Activated CD4-positive, alpha-beta T cell treated with anti-CD3 and anti-CD28 coated beads for 36 hours (primary cell): ENCODE results near the gene ZBTB24. TPM values are rescaled to one million over a fixed set of nuclear protein-coding genes. Genes with fewer than 3 reads are reported as not detected.
A peak's percentile ranks its signal among the peaks of the same experiment; 100 is the strongest.

Experiments used
- ATAC-seq: fragments of 200-7000 bp; cut with Tn5 transposase; one replicate; pipeline ENCODE4 v1.10.0; 2021; ENCODE audit warnings: mild to moderate bottlenecking, moderate library complexity
- CTCF ChIA-PET: fragments of 350-600 bp; sonication (Branson Sonifier 250); formaldehyde crosslinking; loops from one replicate; lab custom pipeline; 2021; ENCODE audit warnings: antibody characterized with exemption; lab: Charles Lee
- POLR2A ChIA-PET: fragments of 350-600 bp; sonication (Branson Sonifier 250); formaldehyde crosslinking; loops from one replicate; lab custom pipeline; 2021; ENCODE audit warnings: antibody characterized with exemption, inconsistent platforms; lab: Charles Lee
- DNase-seq: peaks from one replicate; pipeline ENCODE4 v3.0.0-alpha.2; 2020
- H3K27ac Mint-ChIP-seq: one replicate; pipeline ENCODE4 v1.8.0; 2021; ENCODE audit warnings: mixed read lengths
- H3K27me3 Mint-ChIP-seq: one replicate; pipeline ENCODE4 v1.8.0; 2021; ENCODE audit warnings: mixed read lengths
- H3K36me3 Mint-ChIP-seq: one replicate; pipeline ENCODE4 v1.8.0; 2021; ENCODE audit warnings: low read depth, mixed read lengths
- H3K4me1 Mint-ChIP-seq: one replicate; pipeline ENCODE4 v1.8.0; 2021; ENCODE audit warnings: mixed read lengths
- H3K4me3 Mint-ChIP-seq: one replicate; pipeline ENCODE4 v1.8.0; 2021; ENCODE audit warnings: mild to moderate bottlenecking, moderate library complexity, mixed read lengths
- H3K9me3 Mint-ChIP-seq: one replicate; pipeline ENCODE4 v1.8.0; 2021; ENCODE audit warnings: low read depth, mixed read lengths
- intact Hi-C, 2 experiments: fragments of 100-400 bp; cut with DNase I in 1 of 2; cut with micrococcal nuclease in 1 of 2; formaldehyde crosslinking; loops; one replicate each; pipeline versions ENCODE4 v1.14.2 to v1.15.1; 2022 to 2024; cut with DNase I, micrococcal nuclease
- total RNA-seq, 2 experiments: library from RNA; stranded (reverse); gene quantifications; one replicate each; pipeline ENCODE4 v1.2.3, GENCODE V29; 2021

The ZBTB24 gene
- total RNA-seq, 2 experiments from 2014 or later = 12.0 to 14.7 TPM

DNA sequence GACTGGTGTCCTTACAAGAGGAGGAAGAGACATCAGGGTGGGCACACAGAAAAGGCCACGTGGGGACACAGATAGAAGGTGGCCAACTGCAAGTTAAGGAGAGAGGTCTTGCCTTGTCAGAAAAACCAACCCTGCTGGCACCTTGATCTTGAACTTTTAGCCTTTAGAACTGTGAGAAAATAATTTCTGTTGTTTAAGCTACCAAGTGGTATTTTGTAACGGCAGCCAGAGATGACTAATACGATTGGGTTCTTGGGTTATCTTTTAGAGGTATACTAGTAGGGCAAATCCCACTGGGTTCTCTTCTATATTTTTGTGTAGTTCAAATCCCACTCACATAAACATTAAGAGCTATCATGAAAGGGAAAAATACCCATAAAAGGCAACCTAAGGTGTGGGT, 31.9 kb upstream of the ZBTB24 start:
- H3K9me3 Mint-ChIP-seq = no peaks in the 10 kb centered on the region
- POLR2A ChIA-PET = interaction anchor here (1.4 kb wide), 1 partner anchor 35 kb away, joined by 4 read pairs; no protein-coding TSS in a partner anchor
- peaks cover 31% of the 10 kb centered on the region for H3K4me1 Mint-ChIP-seq
- no peaks in the 10 kb centered on the region for H3K27me3 Mint-ChIP-seq
- intact Hi-C loops = loop anchor here in 1 of 2 experiments (10.0 kb wide), 1 partner anchor 670 kb away; the partner anchor contains the start of gene CDC40
- H3K4me3 Mint-ChIP-seq = no peak overlapping the region
- H3K27ac Mint-ChIP-seq = no peak overlapping the region
- H3K36me3 Mint-ChIP-seq = no peaks in the 10 kb centered on the region
- ATAC-seq = peak; percentile 15
- DNase-seq = no peak
- CTCF ChIA-PET = interaction anchor here (1.0 to 1.2 kb wide), 2 partner anchors 14 to 524 kb away, joined by 3 read pairs; no protein-coding TSS in a partner anchor

DNA sequence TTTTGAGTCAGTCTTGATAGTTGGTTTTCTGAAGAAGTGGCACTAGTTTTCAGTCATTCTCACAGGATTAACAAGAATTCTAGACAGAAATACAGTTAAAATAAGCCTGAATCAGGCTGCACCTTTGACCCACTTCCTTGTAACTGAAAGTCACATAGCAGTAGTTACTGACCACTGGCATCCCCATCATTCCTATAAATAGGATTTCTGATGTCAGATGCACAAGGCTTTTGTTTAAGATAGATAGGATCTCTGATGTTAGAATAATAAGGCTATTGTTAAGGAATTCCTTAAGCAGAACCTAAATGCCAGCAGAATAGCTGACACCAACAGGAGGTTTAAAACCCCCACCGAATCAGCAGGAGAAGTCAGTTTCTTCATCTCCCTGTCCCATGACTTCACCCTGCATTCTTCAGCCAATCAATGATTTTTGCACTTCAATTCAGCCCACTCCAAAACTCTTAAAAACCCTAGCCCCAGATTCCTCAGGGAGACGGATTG, 30.6 kb upstream of the ZBTB24 start:
- Mint-ChIP-seq H3K36me3 (no peaks in the 10 kb centered on the region), H3K4me3 (no peak overlapping the region), H3K27ac (no peak overlapping the region), H3K4me1 (peaks cover 31% of the 10 kb centered on the region), H3K27me3 (no peaks in the 10 kb centered on the region), H3K9me3 (no peaks in the 10 kb centered on the region)
- no peak for DNase-seq
- POLR2A ChIA-PET = no interaction called here
- CTCF ChIA-PET = no interaction called here
- ATAC-seq = no peak
- intact Hi-C loops = loop anchor here in 1 of 2 experiments (10.0 kb wide), 1 partner anchor 671 kb away; the partner anchor contains the start of gene CDC40

DNA sequence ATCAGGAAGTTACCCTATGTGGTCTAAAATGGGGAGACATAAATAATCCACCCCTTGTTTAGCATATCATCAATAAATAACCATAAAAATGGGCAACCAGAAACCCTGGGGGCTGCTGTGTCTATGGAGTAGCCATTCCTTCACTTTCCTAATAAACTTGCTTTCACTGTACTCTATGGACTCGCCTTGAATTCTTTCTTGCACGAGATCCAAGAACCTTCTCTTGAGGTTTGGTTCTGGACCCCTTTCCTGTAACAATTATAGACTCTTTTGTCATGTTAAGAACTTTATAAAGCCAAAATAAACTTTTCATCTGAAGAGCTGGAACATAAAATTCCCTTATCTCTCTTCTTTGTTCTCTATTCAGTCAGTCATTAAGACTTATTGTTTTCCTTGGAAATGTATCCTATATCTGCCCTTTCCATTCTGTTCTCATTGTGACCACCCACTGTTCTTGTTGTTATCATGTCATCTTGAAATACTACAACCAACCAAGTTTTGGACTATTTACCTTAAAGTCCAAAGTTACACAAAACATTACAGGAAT, 29.3 kb upstream of the ZBTB24 start:
- intact Hi-C loops = loop anchor here in 1 of 2 experiments (10.0 kb wide), 1 partner anchor 672 kb away; the partner anchor contains the start of gene CDC40
- H3K27me3 Mint-ChIP-seq = no peaks in the 10 kb centered on the region
- peaks cover 31% of the 10 kb centered on the region for H3K4me1 Mint-ChIP-seq
- ChIA-PET CTCF (no interaction called here), POLR2A (no interaction called here)
- H3K9me3 Mint-ChIP-seq = no peaks in the 10 kb centered on the region
- H3K36me3 Mint-ChIP-seq = no peaks in the 10 kb centered on the region
- ATAC-seq (no peak), DNase-seq (no peak)
- H3K4me3 Mint-ChIP-seq = no peak overlapping the region
- H3K27ac Mint-ChIP-seq = no peak overlapping the region

DNA sequence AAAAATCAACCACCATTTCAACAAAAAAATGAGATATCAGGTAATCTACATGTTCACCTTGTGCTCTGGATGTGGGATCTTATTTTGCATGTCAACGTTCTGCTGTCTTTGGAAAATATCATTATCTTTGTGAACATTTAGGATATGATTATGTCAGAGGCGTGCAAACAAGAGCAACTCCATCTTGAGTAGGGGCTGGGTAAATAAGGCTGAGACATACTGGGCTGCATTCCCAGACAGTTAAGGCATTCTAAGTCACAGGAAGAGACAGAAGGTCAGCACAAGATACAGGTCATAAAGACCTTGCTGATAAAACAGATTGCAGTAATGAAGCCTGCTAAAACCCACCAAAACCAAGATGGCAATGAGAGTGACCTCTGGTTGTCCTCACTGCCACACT, 28.8 kb upstream of the ZBTB24 start:
- Mint-ChIP-seq H3K4me3 (no peak overlapping the region), H3K27me3 (no peaks in the 10 kb centered on the region), H3K27ac (no peak overlapping the region), H3K9me3 (no peaks in the 10 kb centered on the region), H3K36me3 (no peaks in the 10 kb centered on the region), H3K4me1 (peaks cover 25% of the 10 kb centered on the region)
- DNase-seq (no peak), ATAC-seq (no peak)
- ChIA-PET CTCF (interaction anchor here (0.6 to 0.9 kb wide), 2 partner anchors 58 to 956 kb away, joined by 3 read pairs; no protein-coding TSS in a partner anchor), POLR2A (interaction anchor here (0.7 kb wide), 1 partner anchor 529 kb away, joined by 3 read pairs; no protein-coding TSS in a partner anchor)
- intact Hi-C loops = loop anchor here in 1 of 2 experiments (10.0 kb wide), 1 partner anchor 673 kb away; the partner anchor contains the start of gene CDC40

DNA sequence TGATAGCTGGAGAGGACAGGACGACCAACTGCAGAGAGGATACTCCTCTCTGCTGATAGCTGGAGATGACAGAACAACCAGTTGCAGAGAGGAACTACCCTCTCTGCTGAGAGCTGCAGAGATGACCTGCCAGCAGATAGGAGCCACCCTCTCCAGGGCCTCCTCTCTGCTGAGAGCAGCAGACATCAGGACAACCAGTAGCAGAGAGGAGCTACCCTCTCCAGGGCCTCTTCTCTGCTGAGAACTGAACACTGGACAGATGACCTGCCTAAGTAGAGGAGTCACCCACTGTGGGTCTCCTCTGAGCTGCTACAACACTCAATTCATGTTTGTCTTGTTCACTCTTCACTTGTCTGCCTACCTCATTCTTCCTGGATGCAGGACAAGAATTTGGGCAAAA, 27.3 kb upstream of the ZBTB24 start:
- Mint-ChIP-seq H3K9me3 (no peaks in the 10 kb centered on the region), H3K4me1 (peaks cover 11% of the 10 kb centered on the region), H3K27me3 (no peaks in the 10 kb centered on the region), H3K36me3 (no peaks in the 10 kb centered on the region), H3K27ac (no peak overlapping the region), H3K4me3 (no peak overlapping the region)
- ATAC-seq (no peak), DNase-seq (no peak)
- ChIA-PET POLR2A (no interaction called here), CTCF (interaction anchor here (0.9 to 1.0 kb wide), 2 partner anchors 8 to 10 kb away, joined by 3 read pairs; no protein-coding TSS in a partner anchor)
- intact Hi-C loops = loop anchor here in 1 of 2 experiments (10.0 kb wide), 1 partner anchor 674 kb away; the partner anchor contains the start of gene CDC40

DNA sequence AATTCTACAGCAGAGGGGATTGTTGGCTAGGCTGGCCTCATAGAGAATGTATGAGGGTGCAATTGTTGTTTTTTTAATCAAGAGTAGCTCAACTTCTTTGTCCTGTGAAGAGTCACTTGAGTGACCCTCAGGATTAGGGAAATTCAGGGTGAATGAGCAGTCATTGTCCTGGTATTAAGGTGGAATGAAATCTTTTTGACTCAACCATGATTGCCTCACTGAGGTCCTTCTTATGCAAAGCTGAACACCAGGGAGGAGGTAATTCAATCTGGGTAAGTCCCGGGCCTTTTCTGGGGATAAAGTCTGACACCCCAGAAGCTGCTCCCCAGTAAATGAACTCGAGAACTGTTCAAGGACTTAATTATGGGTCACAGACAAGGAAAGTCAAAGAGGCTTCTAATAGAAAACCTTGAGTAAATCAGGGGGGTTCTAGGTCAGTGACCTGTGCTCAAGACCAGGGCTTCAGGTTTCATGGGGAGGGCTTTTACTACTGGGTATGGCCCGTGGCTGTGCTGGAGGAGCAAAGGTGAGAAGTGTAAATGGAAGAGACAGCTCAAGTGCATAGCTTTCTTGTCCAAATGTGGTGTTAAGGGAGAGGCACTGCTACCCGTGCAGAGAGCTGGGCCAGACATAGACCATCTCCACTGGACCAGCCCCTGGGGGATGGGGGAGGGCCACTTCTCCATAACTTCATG, 25.3 kb upstream of the ZBTB24 start:
- ChIA-PET POLR2A (no interaction called here), CTCF (interaction anchor here (0.6 to 1.5 kb wide), 5 partner anchors 9 to 531 kb away, joined by 3 read pairs; no protein-coding TSS in a partner anchor)
- ATAC-seq (no peak), DNase-seq (no peak)
- H3K27me3 Mint-ChIP-seq = no peaks in the 10 kb centered on the region
- no peaks in the 10 kb centered on the region for H3K9me3 Mint-ChIP-seq
- H3K36me3 Mint-ChIP-seq = no peaks in the 10 kb centered on the region
- H3K4me1 Mint-ChIP-seq = no peaks in the 10 kb centered on the region
- intact Hi-C loops = no loop called here
- no peak overlapping the region for H3K4me3 Mint-ChIP-seq
- no peak overlapping the region for H3K27ac Mint-ChIP-seq

DNA sequence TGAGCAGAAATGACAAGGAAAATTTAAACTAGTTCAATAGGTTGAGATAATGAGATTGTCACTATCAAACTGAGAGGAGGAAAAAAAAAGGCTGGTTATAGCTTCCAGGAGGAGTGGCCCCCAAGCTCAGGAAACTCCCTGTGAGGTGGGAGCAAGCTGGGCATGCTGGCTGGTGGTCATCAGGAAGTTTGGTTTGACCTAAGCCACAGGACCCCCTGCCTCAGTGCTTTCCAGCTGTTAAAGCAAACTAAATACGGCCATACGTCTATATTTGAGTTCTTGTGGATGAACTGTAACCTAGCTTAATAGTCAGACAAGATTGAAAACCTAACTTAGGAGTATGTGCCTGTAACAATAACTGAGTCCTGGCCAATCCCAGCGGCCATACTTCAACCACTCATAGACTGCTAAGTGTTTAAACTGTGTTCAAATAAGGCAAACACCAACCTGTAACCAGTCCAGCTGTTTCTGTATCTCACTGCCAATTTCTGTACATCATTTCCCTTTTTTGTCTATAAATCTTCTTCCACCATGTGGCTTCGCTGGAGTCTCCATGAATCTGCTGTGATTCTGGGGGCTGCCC, 24.6 kb upstream of the ZBTB24 start:
- H3K36me3 Mint-ChIP-seq = no peaks in the 10 kb centered on the region
- H3K4me3 Mint-ChIP-seq = no peak overlapping the region
- DNase-seq (no peak), ATAC-seq (no peak)
- H3K27ac Mint-ChIP-seq = no peak overlapping the region
- ChIA-PET POLR2A (no interaction called here), CTCF (interaction anchor here (0.6 to 1.6 kb wide), 6 partner anchors 12 to 884 kb away, joined by 3 to 5 read pairs (median 3); no protein-coding TSS in a partner anchor)
- H3K27me3 Mint-ChIP-seq = no peaks in the 10 kb centered on the region
- intact Hi-C loops = no loop called here
- no peaks in the 10 kb centered on the region for H3K4me1 Mint-ChIP-seq
- no peaks in the 10 kb centered on the region for H3K9me3 Mint-ChIP-seq

DNA sequence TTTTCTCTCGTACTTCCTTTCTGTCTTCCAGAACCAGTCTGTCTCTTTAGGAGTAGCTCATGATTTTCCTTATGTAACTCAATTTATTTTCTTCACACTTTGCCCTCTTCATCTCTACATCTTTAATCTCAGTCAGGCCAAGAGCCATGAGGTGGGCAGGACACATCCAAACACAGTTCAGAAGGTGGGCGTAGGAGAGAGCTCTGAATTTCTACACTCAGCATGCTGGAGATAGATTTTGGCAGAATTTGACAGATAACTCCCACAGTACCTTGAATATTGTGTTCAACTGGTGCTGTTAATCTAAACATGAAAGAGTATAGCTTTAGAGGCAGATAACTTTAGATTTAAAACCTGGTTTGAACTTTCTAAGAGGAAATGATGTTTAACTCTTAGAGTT, 23.8 kb upstream of the ZBTB24 start:
- ChIA-PET POLR2A (no interaction called here), CTCF (interaction anchor here (0.6 to 1.6 kb wide), 5 partner anchors 14 to 885 kb away, joined by 3 to 5 read pairs (median 3); no protein-coding TSS in a partner anchor)
- no peak for ATAC-seq
- no peaks in the 10 kb centered on the region for H3K4me1 Mint-ChIP-seq
- H3K4me3 Mint-ChIP-seq = no peak overlapping the region
- intact Hi-C loops = no loop called here
- H3K9me3 Mint-ChIP-seq = no peaks in the 10 kb centered on the region
- H3K27ac Mint-ChIP-seq = no peak overlapping the region
- no peaks in the 10 kb centered on the region for H3K36me3 Mint-ChIP-seq
- peaks cover 3% of the 10 kb centered on the region for H3K27me3 Mint-ChIP-seq
- no peak for DNase-seq

DNA sequence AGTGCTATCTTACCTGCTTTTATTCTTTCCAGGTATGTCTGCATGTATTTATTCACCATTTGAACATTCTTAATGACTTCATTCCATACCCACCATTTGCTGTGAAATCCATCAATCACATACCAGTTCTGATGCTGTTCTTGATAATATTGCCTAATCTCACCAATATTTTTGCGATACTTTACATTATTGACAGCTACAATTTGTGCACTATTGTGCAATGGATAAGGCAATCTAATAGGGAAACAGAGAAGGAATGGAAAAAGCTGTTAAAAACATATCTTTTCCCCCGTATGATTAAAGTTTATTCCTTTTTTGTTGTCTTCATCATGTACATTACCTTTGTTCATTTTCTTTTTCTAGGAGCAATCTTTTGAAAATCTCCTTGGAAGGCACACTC, 23.3 kb upstream of the ZBTB24 start:
- ChIA-PET CTCF (interaction anchor here (0.7 to 1.6 kb wide), 2 partner anchors 20 to 196 kb away, joined by 3 to 5 read pairs; no protein-coding TSS in a partner anchor), POLR2A (no interaction called here)
- intact Hi-C loops = no loop called here
- Mint-ChIP-seq H3K27ac (no peak overlapping the region), H3K36me3 (no peaks in the 10 kb centered on the region), H3K27me3 (peaks cover 3% of the 10 kb centered on the region), H3K9me3 (no peaks in the 10 kb centered on the region), H3K4me1 (no peaks in the 10 kb centered on the region), H3K4me3 (no peak overlapping the region)
- DNase-seq = no peak
- no peak for ATAC-seq

DNA sequence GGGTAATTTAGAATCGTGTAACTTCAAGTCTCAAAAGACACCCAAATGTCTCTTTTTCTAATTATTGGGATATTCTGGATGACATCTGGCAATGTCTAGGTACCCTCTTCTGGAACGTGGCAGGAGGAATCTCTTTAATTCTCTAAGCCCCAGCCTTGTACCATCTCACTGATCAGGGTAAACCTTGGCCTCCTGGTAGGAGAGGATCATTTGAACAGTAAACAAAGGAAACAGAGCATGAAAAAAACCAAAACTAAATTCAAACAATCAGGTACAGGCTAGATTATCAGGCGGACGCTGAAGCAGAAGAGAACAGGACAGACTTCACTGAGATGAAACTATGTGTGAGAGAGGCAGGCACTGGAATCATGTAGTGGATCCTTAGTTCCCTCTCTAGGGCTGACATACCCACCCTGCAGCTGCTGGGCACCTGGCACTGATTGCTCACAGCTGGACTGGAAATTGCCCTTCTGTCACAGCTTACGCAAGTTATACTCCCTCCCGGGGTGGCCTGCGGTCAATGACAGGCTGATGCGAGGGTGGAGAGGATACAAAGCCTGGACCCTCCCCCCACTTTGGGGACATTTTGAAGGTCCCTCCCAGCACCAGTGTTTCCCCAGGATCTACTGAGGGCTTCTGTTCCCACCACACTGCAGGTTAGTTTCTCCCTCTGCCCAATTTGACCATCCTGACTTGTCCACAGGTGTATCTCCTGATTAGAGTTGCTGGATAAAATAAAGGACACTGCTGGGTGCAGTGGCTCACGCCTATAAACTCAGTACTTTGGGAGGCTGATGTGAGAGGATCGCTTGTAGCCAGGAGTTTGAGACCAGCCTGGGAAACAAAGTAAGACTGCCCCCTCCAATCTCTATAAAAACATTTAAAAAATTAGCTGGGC, 20.6 kb upstream of the ZBTB24 start:
- intact Hi-C loops = no loop called here
- ChIA-PET POLR2A (no interaction called here), CTCF (interaction anchor here (0.6 kb wide), 1 partner anchor 59 kb away, joined by 3 read pairs; no protein-coding TSS in a partner anchor)
- no peaks in the 10 kb centered on the region for H3K4me1 Mint-ChIP-seq
- peaks cover 3% of the 10 kb centered on the region for H3K27me3 Mint-ChIP-seq
- DNase-seq = no peak
- H3K36me3 Mint-ChIP-seq = no peaks in the 10 kb centered on the region
- no peak for ATAC-seq
- no peaks in the 10 kb centered on the region for H3K9me3 Mint-ChIP-seq
- H3K27ac Mint-ChIP-seq = no peak overlapping the region
- H3K4me3 Mint-ChIP-seq = no peak overlapping the region
